Measurements from ENCODE around the gene HPSE2. TPM values are rescaled to one million over a fixed set of nuclear protein-coding genes. Genes with fewer than 3 reads are reported as not detected.

Gene HPSE2
- total and polyA plus RNA-seq, 4 donors = 0.05 TPM; not detected in 3

- no peaks in the 10 kb centered on the region for H3K9me3 ChIP-seq (ENCODE audit: control insufficient read depth in 4 of 4, low read length in 3 of 4)
- WGBS = 61% methylated on average over 4 of the region's 4 CpGs
- no peak for TF ChIP-seq TAF1 (conservative IDR thresholded peaks at IDR 0.05)
- TF ChIP-seq SP1 (IDR thresholded peaks at IDR 0.05) = no peak
- no peak for TF ChIP-seq EGR1 (IDR thresholded peaks at IDR 0.05; ENCODE audit: low read depth in 2 of 2)
- no peak for TF ChIP-seq ZBTB33 (IDR thresholded peaks at IDR 0.05)
- no peak for TF ChIP-seq FOXA2 (IDR thresholded peaks at IDR 0.05)
- TF ChIP-seq HNF4A (conservative IDR thresholded peaks at IDR 0.05) = no peak
- no peak for TF ChIP-seq RXRA (IDR thresholded peaks at IDR 0.05)
- no peak for TF ChIP-seq JUND (IDR thresholded peaks at IDR 0.05)
- TF ChIP-seq GABPA (IDR thresholded peaks at IDR 0.05 in 1 of 2, conservative IDR thresholded peaks at IDR 0.05 in 1 of 2) = no peak
- no peak for TF ChIP-seq YY1 (IDR thresholded peaks at IDR 0.05)
- no peak for TF ChIP-seq NR2F2 (IDR thresholded peaks at IDR 0.05)
- no peak for TF ChIP-seq HNF4G (IDR thresholded peaks at IDR 0.05)
- no peak for TF ChIP-seq FOXA1 (IDR thresholded peaks at IDR 0.05)
- no peaks in the 10 kb centered on the region for H3K4me1 ChIP-seq (ENCODE audit: control insufficient read depth in 4 of 4, insufficient read depth in 4 of 4, low read length in 3 of 4)
- no peak overlapping the region for H3K27ac ChIP-seq (ENCODE audit: low read depth in 1 of 2, low read length in 2 of 2)
- no peaks in the 10 kb centered on the region for H3K36me3 ChIP-seq (ENCODE audit: control insufficient read depth in 4 of 4, insufficient read depth in 3 of 4, low read depth in 1 of 4, low read length in 3 of 4)
- no peak for DNase-seq (ENCODE audit: low spot score)
- H3K9ac ChIP-seq (ENCODE audit: low read depth in 1 of 2, low read length in 2 of 2) = no peak overlapping the region
- H3K27me3 ChIP-seq (ENCODE audit: control insufficient read depth in 4 of 4, insufficient read depth in 4 of 4, low read length in 3 of 4) = peaks cover 0 to 7% (median 0%) of the 10 kb centered on the region in 4 donors
- H3K4me3 ChIP-seq (ENCODE audit: low read depth in 1 of 3, low read length in 3 of 3) = no peak overlapping the region
Observed at GRCh38 chr10:98567391-98568133, 668.1 kb downstream of the HPSE2 start.

- Histone ChIP-seq H3K4me3 (ENCODE audit: low read depth in 1 of 3, low read length in 3 of 3) (no peak overlapping the region), H3K36me3 (ENCODE audit: control insufficient read depth in 4 of 4, insufficient read depth in 3 of 4, low read depth in 1 of 4, low read length in 3 of 4) (no peaks in the 10 kb centered on the region), H3K9ac (ENCODE audit: low read depth in 1 of 2, low read length in 2 of 2) (no peak overlapping the region), H3K9me3 (ENCODE audit: control insufficient read depth in 4 of 4, low read length in 3 of 4) (no peaks in the 10 kb centered on the region), H3K27me3 (ENCODE audit: control insufficient read depth in 4 of 4, insufficient read depth in 4 of 4, low read length in 3 of 4) (peaks cover 0 to under 1% (median 0%) of the 10 kb centered on the region in 4 donors), H3K4me1 (ENCODE audit: control insufficient read depth in 4 of 4, insufficient read depth in 4 of 4, low read length in 3 of 4) (no peaks in the 10 kb centered on the region), H3K27ac (ENCODE audit: low read depth in 1 of 2, low read length in 2 of 2) (no peak overlapping the region)
- no peak for DNase-seq (ENCODE audit: low spot score)
- no peak for TF ChIP-seq RAD21 (IDR thresholded peaks at IDR 0.05)
- no peak for TF ChIP-seq ZBTB33 (IDR thresholded peaks at IDR 0.05)
- WGBS = 56% methylated on average over 2 of the region's 2 CpGs
Observed at GRCh38 chr10:98563811-98564210, 671.8 kb downstream of the HPSE2 start.

- H3K9ac ChIP-seq (ENCODE audit: low read depth in 1 of 2, low read length in 2 of 2) = no peak overlapping the region
- DNase-seq (ENCODE audit: low spot score) = no peak
- H3K36me3 ChIP-seq (ENCODE audit: control insufficient read depth in 4 of 4, insufficient read depth in 3 of 4, low read depth in 1 of 4, low read length in 3 of 4) = no peaks in the 10 kb centered on the region
- H3K9me3 ChIP-seq (ENCODE audit: control insufficient read depth in 4 of 4, low read length in 3 of 4) = no peaks in the 10 kb centered on the region
- no peaks in the 10 kb centered on the region for H3K4me1 ChIP-seq (ENCODE audit: control insufficient read depth in 4 of 4, insufficient read depth in 4 of 4, low read length in 3 of 4)
- H3K27me3 ChIP-seq (ENCODE audit: control insufficient read depth in 4 of 4, insufficient read depth in 4 of 4, low read length in 3 of 4) = peaks cover 0 to 3% (median 0%) of the 10 kb centered on the region in 4 donors
- WGBS = 83% methylated on average over 2 of the region's 2 CpGs
- no peak overlapping the region for H3K4me3 ChIP-seq (ENCODE audit: low read depth in 1 of 3, low read length in 3 of 3)
- TF ChIP-seq HNF4G (IDR thresholded peaks at IDR 0.05) (no peak), RXRA (IDR thresholded peaks at IDR 0.05) (no peak), ZBTB33 (IDR thresholded peaks at IDR 0.05) (no peak)
- H3K27ac ChIP-seq (ENCODE audit: low read depth in 1 of 2, low read length in 2 of 2) = no peak overlapping the region
Observed at GRCh38 chr10:98560565-98560964, 675.1 kb downstream of the HPSE2 start.
